Sigmoid colon (tissue), 4 donors: Measurements from ENCODE around the gene AUTS2.
A peak's percentile ranks its signal among the peaks of the same experiment; 100 is the strongest.

Experiments used
- POLR2A ChIP-seq, 2 donors: fragments of 450-650 bp; IDR thresholded peaks; one replicate each; pipeline ENCODE4 v1.6.1; 2016; ENCODE audit warnings: antibody characterized with exemption in 2 of 2, mild to moderate bottlenecking in 2 of 2, moderate library complexity in 2 of 2
- POLR2AphosphoS5 ChIP-seq, 4 donors: sonication (generic); formaldehyde crosslinking; IDR thresholded peaks; one replicate each; pipeline ENCODE4 v1.6.1; 2017; ENCODE audit warnings: antibody characterized with exemption in 4 of 4

- TF ChIP-seq POLR2A (IDR thresholded peaks at IDR 0.05) = no peak
- peak in 1 of 4 donors; percentile 50 for TF ChIP-seq POLR2AphosphoS5 (IDR thresholded peaks at IDR 0.05)
Measured at GRCh38 chr7:69772718-69773436, 174.6 kb downstream of the AUTS2 start.
